K562 treated with DMSO at 1 percent for 12 hours (cell line): ENCODE data around the gene ALDH1A2. TPM values are rescaled to one million over a fixed set of nuclear protein-coding genes. Genes with fewer than 3 reads are reported as not detected.

Experiments used
- total RNA-seq: library from RNA; unstranded; fragments of 300-600 nt; gene quantifications from 2 replicates; pipeline ENCODE4 v1.2.3, GENCODE V29; 2022; ENCODE audit not compliant: insufficient read depth

Gene ALDH1A2
- 67.3 and 166 TPM in 2 replicates for total RNA-seq

GRCh38 chr15:58065445-58066041 is at the start of gene ALDH1A2:
Gene ALDH1A2, minus strand, starts transcription at chr15:58065711. Its CDS starts 61 bp downstream, at chr15:58065650.

Other genes starting within 250 kb of the ALDH1A2 start
- gene AQP9, start 72.7 kb upstream of the ALDH1A2 start, total RNA-seq: 0.35 TPM in 1 of 2 replicates, not detected in the other